ENCODE data around the gene AGPAT3.

DNA sequence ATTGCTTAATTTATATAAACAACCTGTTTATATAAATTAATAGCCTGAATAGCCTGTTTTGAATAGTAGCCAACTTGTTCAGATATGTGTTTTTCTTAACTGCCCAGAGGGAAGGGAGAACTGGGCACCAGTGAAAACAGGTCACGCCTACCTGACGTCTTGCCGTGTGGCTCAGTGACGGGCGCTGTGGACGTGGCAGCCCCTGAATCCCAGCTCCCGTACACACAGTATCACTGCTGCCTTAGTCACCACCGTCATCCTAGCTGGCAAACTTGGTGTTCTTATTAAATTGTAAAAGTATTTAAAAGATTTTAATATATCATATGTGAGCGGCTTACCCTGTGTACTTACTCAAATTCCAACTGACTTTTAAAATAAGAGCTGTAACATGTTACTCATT, 111.6 kb downstream of the AGPAT3 start:
- TF ChIP-seq, protein P1, sequence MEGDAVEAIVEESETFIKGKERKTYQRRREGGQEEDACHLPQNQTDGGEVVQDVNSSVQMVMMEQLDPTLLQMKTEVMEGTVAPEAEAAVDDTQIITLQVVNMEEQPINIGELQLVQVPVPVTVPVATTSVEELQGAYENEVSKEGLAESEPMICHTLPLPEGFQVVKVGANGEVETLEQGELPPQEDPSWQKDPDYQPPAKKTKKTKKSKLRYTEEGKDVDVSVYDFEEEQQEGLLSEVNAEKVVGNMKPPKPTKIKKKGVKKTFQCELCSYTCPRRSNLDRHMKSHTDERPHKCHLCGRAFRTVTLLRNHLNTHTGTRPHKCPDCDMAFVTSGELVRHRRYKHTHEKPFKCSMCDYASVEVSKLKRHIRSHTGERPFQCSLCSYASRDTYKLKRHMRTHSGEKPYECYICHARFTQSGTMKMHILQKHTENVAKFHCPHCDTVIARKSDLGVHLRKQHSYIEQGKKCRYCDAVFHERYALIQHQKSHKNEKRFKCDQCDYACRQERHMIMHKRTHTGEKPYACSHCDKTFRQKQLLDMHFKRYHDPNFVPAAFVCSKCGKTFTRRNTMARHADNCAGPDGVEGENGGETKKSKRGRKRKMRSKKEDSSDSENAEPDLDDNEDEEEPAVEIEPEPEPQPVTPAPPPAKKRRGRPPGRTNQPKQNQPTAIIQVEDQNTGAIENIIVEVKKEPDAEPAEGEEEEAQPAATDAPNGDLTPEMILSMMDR (IDR thresholded peaks at IDR 0.05), result no peak
- no peak for TF ChIP-seq POLR2A (IDR thresholded peaks at IDR 0.05)
